HG02970 (cell line): Measurements from ENCODE around the gene DMD.
"Not testable (repeated sequence)": the region's sequence is repeated elsewhere in the genome, so short reads cannot be mapped to it uniquely, and the experiment has no call there.

Source experiments
- ATAC-seq: cut with Tn5 transposase; IDR thresholded peaks from one replicate; pipeline ENCODE4 v1.9.1; 2021; ENCODE audit warnings: mild to moderate bottlenecking, moderate library complexity, moderate number of reproducible peaks; ENCODE audit not compliant: unreplicated experiment, low FRiP score

DMD gene

DNA sequence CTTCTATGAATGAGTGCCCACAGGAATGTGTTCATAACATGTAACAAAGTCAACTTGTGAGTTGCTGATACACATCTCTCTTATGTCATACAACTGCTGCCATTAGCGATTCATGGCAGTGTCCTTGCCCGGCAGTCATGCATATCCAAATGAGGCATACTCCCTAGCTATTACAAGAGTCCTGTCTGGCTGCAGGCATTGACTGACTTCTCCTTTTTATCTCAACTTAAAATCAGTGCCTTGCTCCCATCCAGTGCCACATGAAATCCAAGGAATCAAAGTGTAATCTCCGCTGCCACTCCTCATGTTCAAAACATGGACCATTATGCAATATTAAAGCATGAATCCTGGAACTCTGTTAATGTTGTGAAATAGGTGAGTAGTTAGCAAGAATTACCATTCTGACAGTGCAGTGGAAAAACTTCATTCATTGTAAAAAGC, 1790.6 kb downstream of the DMD start:
- no peak for ATAC-seq

DNA sequence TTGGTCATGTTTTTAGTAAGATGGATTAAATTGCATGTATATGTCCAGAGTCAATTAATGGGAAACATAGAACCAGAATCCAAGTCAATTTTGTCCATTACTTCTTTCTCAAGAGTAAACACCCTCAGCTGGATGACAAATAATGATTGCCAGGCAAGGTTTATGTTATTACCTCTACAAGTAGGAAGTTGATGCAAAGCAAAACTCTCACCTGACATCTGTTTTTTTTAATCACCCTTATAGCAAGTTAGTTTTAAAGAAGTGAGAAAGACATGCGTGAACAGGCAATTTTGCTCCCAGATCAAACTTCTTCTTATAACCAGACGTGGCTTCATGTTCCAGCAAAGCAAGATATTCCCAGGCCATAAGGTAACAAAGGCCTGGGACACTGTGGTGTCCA, 1791.0 kb downstream of the DMD start:
- no peak for ATAC-seq

DNA sequence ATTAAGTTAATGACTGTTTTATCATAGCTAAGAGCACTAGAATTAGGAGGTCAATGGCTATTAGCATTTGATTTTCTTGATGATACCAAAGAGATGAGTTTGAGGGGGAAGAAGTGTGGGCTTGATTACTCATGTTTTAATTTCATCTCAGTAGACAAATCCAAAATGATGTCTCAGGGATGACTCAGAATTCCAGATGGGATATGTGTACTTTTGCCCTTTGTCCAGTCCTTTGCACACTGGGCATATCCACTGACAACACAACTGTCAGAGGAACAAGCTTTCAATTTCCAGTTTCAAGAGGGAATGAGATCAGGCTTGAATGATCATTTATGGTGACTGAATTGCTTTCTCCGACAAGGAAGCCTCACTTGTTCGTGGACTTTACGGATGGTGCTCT, 1814.2 kb downstream of the DMD start:
- no peak for ATAC-seq

DNA sequence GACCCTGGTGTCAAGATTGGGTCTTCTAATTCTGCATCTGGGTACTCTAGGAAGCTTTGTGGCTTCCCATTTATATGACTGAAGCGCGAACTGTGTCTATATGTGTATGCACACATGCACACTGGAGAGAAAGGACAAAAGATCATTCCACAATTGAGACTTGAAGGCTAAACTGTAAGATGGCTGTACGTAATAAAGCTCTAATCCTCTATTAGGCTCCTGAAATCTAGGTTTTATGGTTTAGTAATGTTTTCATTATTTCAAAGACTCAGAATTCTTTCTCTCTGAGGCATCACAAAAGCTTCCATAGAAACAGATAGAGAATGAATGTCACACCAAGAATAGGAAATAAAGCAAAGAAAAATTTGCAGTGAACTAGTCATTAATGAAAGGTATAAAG, 1818.8 kb downstream of the DMD start:
- no peak for ATAC-seq

DNA sequence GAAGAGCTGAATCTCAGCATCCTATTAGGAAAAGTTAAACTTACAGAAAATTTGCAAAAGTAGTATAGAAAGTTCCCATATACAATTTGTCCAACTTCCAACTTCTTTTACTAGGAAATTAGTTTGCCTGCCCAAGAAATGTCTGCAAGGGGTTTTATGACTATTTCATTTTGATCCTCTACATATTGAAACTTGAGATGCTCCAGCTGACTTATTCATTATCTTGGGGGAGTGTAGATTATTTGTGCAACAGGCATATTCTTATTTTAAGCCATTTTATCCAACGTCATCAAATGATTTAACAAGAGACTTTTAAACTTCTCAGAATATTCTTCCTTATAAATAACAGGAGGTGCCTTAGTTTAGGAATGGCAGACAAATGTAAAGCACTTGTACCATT, 1822.4 kb downstream of the DMD start:
- ATAC-seq, result no peak

DNA sequence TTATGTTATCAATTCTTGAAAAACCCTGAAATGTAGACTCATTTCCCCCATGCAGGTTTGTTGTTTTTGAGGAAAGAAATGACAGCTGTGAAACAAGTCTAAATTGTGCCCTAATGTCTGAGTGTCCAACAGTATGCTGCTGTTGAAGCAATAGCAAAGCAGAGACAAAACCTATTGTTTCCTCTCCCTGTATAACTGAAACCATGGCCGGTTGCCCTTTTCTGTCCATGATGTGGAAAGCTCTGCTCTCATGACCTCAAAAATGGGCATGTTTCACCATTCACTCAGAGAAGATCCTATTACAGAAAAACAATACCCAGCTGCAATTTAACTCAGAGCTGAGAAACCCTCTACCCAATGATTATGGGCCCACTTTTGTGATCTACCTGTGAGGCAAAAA, 1826.9 kb downstream of the DMD start:
- ATAC-seq, result no peak

DNA sequence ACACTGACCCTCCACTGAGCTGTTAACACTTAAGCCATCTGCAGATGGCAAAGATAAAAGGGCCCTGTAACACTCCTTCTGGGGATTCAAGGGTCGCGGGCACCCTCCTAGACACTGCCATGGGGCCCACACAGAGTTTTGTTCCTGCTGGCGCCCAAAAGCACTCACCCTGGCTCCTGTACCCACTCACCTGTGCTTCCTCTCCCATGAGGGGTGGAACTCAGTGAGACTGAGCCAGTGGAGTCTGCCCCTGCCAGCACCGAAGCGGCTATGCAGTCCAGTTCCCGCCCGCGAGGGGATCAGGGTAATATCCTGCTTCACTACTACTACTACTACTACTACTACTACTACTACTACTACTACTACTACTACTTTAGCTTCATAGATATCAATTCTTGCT, 1827.4 kb downstream of the DMD start:
- ATAC-seq, result no peak

DNA sequence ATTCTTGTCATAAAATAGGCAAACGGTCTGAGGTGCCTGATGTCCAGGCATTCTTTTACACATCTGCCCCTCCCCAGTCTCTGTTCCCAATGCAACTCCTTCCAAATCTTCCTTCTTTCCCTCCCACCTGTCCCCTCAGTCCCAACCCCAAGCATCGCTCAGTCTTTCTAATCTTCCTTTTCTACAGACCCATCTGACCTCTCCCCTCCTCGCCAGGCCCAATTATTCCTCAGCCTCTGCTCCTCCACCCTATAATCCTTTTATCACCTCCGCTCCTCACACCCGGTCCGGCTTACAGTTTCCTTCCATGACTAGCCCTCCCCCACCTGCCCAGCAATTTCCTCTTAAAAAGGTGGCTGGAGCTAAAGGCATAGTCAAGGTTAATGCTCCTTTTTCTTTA, 1832.4 kb downstream of the DMD start:
- not testable (repeated sequence) for ATAC-seq

DNA sequence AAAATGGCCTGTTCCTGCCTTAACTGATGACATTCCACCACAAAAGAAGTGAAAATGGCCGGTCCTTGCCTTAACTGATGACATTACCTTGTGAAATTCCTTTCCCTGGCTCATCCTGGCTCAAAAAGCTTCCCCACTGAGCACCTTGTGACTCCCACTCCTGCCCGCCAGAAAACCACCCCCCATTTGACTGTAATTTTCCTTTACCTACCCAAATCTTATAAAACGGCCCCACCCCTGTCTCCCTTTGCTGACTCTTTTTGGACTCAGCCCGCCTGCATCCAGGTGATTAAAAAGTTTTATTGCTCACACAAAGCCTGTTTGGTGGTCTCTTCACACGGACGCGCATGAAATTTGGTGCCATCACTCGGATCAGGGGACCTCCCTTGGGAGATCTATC, 1833.5 kb downstream of the DMD start:
- not testable (repeated sequence) for ATAC-seq

DNA sequence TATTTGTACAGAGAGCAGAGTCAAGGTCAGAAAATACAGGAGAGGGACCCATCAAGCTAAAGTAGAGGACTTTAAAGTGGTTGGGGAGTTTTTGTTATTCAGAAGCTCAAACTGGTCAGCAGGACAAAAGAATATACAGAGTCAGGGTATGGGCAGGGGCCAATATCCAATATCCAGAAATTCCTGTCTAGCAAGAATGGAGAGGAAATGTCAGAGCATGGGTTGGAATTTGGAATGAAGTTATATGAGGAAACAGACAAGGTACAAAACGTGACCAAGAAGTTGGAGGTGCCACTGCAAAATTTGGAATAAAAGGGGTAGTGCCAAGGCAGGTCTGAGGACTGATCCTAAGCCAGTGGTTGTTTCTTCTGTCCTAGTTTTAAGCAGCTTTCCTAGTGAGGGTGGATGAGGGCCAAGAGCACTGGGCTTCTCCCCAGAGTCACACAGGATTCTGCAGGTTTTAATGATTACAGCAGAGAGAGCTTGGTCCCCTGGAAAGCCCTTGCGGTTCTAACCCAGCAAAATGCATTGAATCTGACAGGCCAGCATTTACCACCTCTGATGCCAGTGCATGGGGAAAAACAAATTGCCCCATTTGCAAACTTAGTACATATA, 1834.8 kb downstream of the DMD start:
- no peak for ATAC-seq

DNA sequence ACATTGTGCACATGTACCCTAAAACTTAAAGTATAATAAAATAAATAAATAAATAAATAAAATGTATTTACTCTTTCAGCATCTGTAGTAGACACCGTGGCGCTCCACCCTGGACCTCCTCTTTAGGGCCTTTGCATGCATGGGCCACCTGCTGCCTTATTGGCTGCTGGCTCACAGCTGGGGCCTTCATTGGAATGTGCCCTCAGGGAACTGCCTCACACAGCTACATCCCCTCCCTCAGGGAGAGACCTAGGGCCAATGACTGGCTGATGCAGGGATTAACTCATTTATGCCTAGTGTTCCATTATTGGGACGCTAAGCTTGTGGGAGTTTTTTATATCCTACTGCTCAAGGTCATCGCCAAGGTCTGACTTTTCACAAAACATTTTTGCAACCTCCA, 1836.6 kb downstream of the DMD start:
- ATAC-seq, result no peak

DNA sequence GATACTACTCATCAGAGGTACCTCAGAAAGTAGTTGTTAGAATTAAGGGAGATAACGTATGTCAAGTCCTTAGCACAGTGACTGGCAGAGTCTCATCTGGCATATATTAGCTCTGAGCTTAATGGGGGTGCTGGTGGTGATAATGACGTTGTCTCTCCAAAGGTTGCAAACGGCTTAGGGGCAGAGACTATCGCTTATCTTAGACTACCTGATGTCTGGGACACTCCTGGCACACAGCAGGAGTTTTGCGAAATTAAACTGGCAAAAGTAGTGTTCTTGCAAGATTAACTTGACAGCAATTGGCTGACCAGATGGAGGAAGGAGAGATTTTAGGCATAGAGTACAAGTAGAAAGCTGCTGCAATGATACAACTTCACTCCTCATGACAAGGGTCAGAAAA, 1839.4 kb downstream of the DMD start:
- no peak for ATAC-seq

DNA sequence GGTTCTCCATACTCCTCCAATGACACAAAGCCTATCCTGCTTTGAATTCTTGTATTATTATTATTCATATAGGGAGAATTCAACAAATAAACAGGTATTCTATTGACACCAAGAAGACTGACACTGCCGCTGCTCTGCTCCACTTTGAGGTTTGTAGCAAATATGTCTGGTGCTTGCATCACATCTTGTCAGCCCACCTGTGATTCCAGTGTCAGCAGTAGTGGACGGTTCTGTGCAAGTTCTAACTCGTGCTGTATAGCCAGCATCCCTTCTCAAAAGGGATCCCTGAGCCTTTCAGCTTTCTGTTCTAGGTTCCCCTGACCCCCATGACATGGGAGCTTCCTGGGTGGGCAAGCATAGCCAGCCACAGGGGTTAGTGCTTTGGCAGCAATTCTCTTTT, 1843.5 kb downstream of the DMD start:
- no peak for ATAC-seq

DNA sequence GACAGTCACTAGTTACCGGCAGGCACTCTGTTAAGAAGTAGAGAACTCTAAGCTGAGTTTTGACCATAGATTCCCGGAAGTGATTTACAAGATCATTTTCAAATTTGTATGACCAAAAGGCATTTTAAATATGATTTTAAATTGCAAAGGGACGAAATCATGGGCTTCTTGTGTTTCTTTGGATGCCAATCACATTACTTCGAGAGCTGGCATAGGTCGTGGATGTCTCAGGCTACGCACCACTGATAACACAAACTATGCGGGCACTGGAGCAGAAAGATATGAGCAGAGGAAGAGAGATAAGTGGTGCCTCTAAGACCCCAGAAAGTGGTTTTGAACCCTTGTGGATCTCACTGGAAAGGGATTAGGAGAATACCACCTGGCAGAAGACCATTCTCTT, 1845.3 kb downstream of the DMD start:
- no peak for ATAC-seq

DNA sequence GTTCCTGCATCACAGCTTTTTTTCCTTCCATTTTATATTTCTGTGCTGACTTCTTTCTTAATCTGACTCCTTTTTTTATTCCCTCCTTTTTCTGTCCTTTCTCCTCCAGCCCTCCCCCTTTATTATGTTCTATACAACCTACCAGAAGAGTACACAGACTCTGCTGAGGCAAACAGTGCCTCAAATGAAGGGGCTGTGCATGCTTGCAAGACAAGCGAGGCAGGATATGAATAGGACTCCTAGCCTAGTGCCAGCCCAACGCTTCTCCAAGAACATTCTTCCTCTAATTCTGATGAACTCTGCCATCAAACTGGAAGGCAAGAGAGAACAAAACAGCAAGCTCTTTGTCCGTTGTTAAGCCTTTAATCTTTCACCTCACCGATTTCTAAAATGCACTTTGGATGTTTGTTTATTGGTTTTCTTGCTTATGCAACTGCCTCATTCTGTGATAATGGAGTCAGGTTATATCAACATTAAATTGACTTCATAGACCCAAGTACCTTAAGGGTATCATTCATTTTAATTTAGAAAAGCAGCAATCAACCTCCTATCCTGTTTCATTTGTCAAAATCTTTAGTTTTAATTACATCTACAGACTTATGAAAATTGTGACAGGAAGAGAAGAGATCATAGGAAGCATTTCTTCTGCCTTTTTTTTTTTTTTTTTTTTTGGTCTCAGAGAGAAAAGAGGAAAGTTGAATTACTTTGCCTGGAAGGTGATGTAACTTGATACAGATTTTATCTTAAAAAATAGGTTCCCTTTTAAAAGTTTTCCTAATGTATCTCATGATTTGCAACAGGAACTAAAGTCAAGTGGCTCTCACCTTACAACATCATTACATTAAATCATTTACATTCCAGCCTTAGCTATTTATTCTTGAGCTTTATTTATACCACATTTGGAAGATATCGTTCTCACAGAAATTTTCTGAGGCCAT, 1854.8 kb downstream of the DMD start:
- ATAC-seq, result no peak

DNA sequence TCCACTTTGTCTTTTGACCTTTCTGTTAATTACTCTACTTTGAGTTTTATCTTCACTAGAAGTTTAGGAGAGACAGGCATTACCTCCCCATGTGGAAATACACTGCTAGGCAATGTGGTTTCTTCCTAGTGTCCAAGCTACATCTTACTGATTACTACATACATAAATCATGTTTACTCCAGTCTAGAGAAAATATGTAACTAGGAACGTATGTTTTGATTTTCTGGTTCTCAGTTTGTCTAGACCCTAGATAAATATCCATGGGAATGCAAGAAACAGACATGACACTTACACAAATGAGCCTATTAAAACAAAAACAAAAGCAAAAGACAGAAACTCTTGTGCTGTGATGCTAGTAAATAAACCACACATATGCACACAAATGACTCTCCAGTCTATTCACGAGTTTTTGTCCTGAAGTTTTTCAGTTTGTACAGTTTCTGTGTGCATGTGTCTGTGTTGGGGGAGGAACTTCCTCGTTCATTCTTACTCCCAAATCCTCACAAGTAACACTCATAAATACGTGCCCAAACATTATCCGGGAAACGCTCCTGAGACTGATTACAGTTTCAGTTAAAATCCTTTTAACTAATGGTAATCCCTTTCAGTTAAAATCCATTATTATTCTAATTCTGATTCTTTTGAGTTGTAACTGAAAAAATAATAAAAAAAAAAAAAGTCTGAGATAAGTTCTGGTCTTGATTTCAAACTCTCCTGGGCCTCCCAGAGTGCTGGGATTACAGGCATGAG, 1856.0 kb downstream of the DMD start:
- no peak for ATAC-seq

DNA sequence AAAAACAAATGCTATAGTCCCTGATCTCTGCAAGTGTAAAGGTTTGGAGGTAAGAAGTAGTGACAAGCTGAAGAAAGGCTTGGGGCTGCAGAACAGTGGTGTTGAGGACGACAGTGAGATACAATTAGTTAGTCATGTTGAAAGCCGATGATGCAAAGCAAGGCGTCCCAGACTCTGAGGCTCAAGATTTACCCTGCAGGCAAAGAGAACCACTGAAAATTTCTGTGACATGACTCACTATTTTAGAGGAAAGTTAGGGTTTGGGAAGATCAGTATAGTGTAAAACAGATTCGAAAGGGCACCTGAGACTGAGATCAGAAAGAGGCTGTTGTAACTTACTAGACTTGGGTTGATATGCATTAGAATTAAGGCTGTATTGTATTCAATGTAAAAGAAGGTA, 1858.3 kb downstream of the DMD start:
- ATAC-seq, result no peak

DNA sequence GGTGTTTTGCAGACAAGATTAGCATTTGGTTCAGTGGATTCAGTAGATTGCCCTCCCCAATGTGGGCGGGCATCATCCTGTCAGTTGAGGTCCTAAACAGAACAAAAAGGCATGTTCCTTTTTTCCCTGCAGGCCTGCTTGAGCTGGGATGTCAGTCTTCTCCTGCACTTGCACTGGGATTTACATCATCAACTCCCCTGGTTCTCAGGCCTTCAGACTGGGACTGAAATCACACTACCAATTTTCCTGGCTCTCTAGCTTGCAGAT, 1860.6 kb downstream of the DMD start:
- ATAC-seq, result no peak

DNA sequence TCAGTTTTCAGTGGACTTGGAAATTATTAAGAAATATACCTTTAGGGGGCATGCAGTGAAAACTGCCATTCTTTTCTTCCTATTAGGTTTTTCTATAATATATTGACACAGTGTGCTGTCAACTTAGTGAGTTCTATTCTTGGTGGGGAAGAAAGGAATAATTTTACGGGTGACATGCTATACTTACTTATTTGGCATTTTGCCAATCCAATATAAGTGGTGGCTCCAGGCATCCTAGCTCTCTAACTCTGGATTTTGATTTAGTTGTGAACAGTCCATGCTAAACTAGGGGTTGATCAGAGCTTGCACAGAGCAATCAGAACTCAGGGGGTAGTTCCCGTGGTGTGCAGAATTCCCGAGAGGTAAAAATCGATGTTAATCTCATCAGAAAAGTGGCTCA, 1861.8 kb downstream of the DMD start:
- no peak for ATAC-seq

DNA sequence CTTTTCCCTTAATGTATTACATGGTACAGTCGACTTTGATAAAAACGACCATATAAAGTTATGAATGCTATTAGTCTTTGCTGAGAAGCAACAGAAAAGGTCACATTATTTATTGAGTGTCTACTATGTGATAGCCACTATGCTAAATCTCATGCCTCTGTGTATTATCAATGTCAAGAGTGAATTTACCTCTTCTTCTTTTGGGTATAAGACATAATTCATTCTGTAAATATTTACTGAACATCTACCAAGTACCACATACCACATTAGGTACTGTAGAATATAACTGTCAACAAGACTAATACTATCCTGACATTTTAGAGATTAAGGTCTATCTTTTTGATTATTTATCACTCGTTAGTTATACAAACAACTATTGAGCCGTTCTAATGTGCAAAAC, 1870.8 kb downstream of the DMD start:
- no peak for ATAC-seq

DNA sequence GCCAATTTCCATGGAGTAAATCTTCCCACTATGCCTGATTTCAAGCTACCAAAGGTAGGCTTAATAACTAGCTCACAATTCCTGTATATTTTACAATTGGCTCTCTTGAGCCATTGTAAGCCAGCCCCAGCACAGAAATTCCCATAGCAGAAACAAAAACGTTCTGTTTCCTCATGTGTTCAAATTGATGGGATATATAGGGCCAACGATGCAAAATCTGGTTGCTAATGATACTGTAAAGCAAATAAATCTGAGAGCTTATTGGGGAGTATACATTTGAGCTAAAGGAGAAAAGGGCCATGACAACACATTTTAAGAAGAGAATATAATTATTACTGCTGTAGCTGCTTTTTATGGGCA, 1872.4 kb downstream of the DMD start:
- ATAC-seq, result no peak

DNA sequence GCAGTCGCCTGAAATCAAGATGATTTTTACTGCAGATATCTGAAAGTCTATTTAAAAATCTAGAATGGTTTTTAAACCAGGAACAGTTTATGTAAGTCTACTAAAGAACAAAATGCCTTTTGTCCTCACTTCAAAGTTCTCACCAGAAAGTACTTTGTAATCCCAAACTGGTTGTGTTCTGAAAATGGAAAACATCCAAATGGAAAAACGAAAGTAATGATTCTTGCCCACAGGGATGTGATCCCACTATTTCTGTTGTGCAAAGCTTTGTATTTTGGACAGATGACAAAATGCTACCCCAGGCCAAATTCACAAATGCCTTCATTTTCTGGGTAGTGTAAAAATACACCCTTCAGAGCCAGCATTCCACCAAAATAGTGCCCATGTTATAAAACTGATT, 1874.0 kb downstream of the DMD start:
- ATAC-seq, result no peak
